ENCODE measurements around the gene TBC1D9B. TPM values are rescaled to one million over a fixed set of nuclear protein-coding genes. Genes with fewer than 3 reads are reported as not detected.

Gene TBC1D9B
- total RNA-seq, 1 experiment from 2014 or later = 70.9 TPM

GRCh38 chr5:179820483-179821297 is 87.0 kb downstream of the TBC1D9B start, which contains the start of gene SQSTM1 (continued):
- TF ChIP-seq ATF6 (CRISPR knock-in tag; IDR thresholded peaks at IDR 0.05) (no peak), MXD4 (CRISPR knock-in tag; IDR thresholded peaks at IDR 0.05; ENCODE audit: borderline replicate concordance) (no peak), ZNF138 (CRISPR knock-in tag; conservative IDR thresholded peaks at IDR 0.05) (peak; percentile 69; the same call in 1 of the 2 replicates), RORB (CRISPR knock-in tag; IDR thresholded peaks at IDR 0.05) (no peak)

- ATAC-seq = no peak
- H3K27ac Mint-ChIP-seq = no peak overlapping the region
- 0 out of 2 replicates have a peak, but pooled peaks have one; percentile 9 for TF ChIP-seq HMGXB4 (CRISPR knock-in tag; IDR thresholded peaks at IDR 0.05)
- TF ChIP-seq ZNF396 (CRISPR knock-in tag; IDR thresholded peaks at IDR 0.05; ENCODE audit: borderline replicate concordance) = no peak
These were observed 87.6 kb downstream of the TBC1D9B start for GRCh38 chr5:179820127-179820482.

GRCh38 chr5:179819296-179820126 is 88.2 kb downstream of the TBC1D9B start:
- Mint-ChIP-seq H3K9me3 (no peaks in the 10 kb centered on the region), H3K27ac (no peak overlapping the region), H3K27me3 (ENCODE audit: low read depth) (peaks cover 22% of the 10 kb centered on the region), H3K36me3 (peaks cover 13% of the 10 kb centered on the region), H3K4me3 (peak overlapping the region; percentile 59; the same call in 1 of the 2 replicates), H3K4me1 (peaks cover 36% of the 10 kb centered on the region)
- ChIA-PET POLR2A (interaction anchor here (1.0 to 1.7 kb wide), 2 partner anchors 13 to 87 kb away, joined by 3 to 4 read pairs; partner anchors contain the start of gene MGAT4B), CTCF (interaction anchor here (1.0 to 2.5 kb wide), 2 partner anchors 17 to 64 kb away, joined by 3 to 20 read pairs; no protein-coding TSS in a partner anchor)
- peak; percentile 70 for DNase-seq (ENCODE audit: low spot score)
- ATAC-seq = peak; percentile 1; the same call in 1 of the 2 replicates
- TF ChIP-seq E2F4 (CRISPR knock-in tag; IDR thresholded peaks at IDR 0.05; ENCODE audit: borderline replicate concordance, low read depth) (no peak; the same call in 1 of the 2 replicates), PREB (CRISPR knock-in tag; IDR thresholded peaks at IDR 0.05; ENCODE audit: borderline replicate concordance) (0 out of 2 replicates have a peak, but pooled peaks have one; percentile 80), ZNF532 (CRISPR knock-in tag; IDR thresholded peaks at IDR 0.05; ENCODE audit: borderline replicate concordance) (no peak), ZNF512 (CRISPR knock-in tag; IDR thresholded peaks at IDR 0.05; ENCODE audit: borderline replicate concordance) (no peak), FOXK1 (CRISPR knock-in tag; IDR thresholded peaks at IDR 0.05) (no peak), TEAD1 (CRISPR knock-in tag; IDR thresholded peaks at IDR 0.05) (no peak), GABPB1 (CRISPR knock-in tag; IDR thresholded peaks at IDR 0.05) (no peak; the same call in none of the 2 replicates), NR2C2 (CRISPR knock-in tag; IDR thresholded peaks at IDR 0.05) (no peak), ATF1 (CRISPR knock-in tag; IDR thresholded peaks at IDR 0.05) (no peak), ZNF396 (CRISPR knock-in tag; IDR thresholded peaks at IDR 0.05; ENCODE audit: borderline replicate concordance) (no peak), TCF7 (CRISPR knock-in tag; IDR thresholded peaks at IDR 0.05; ENCODE audit: low read depth) (0 out of 2 replicates have a peak, but pooled peaks have one; percentile 48)

More at GRCh38 chr5:179820127-179820482, 87.6 kb downstream of the TBC1D9B start:
- Mint-ChIP-seq H3K36me3 (peaks cover 19% of the 10 kb centered on the region), H3K27me3 (ENCODE audit: low read depth) (peaks cover 22% of the 10 kb centered on the region), H3K4me3 (peak overlapping the region; percentile 59), H3K4me1 (peaks cover 36% of the 10 kb centered on the region), H3K9me3 (no peaks in the 10 kb centered on the region)
- CTCF ChIA-PET = interaction anchor here (1.0 to 2.5 kb wide), 3 partner anchors 18 to 65 kb away, joined by 3 to 20 read pairs (median 3); no protein-coding TSS in a partner anchor
- POLR2A ChIA-PET = interaction anchor here (0.9 to 1.7 kb wide), 3 partner anchors 9 to 23 kb away, joined by 3 to 9 read pairs (median 4); partner anchors contain the start of gene MGAT4B
- DNase-seq (ENCODE audit: low spot score) = peak; percentile 32
